Duodenal mucosa (tissue), 2 donors: ENCODE data around the gene FARS2.

Experiments
- H3K27ac ChIP-seq: one replicate; pipeline ENCODE4 v1.7.0; 2013; ENCODE audit warnings: low read depth, low read length
- H3K27me3 ChIP-seq, 2 donors: one replicate each; pipeline ENCODE4 v1.7.0; 2013; ENCODE audit warnings: low read length in 2 of 2, control low read depth in 1 of 2; ENCODE audit not compliant: insufficient read depth in 2 of 2, control insufficient read depth in 1 of 2
- H3K36me3 ChIP-seq, 2 donors: one replicate each; pipeline ENCODE4 v1.7.0; 2013; ENCODE audit warnings: low read length in 2 of 2, control low read depth in 1 of 2; ENCODE audit not compliant: insufficient read depth in 2 of 2, control insufficient read depth in 1 of 2
- H3K4me1 ChIP-seq, 2 donors: one replicate each; pipeline ENCODE4 v1.7.0; 2013; ENCODE audit warnings: low read length in 2 of 2, control low read depth in 1 of 2; ENCODE audit not compliant: insufficient read depth in 2 of 2, control insufficient read depth in 1 of 2
- H3K4me3 ChIP-seq, 2 donors: one replicate each; pipeline ENCODE4 v1.7.0; 2013; ENCODE audit warnings: low read length in 2 of 2, low read depth in 1 of 2
- H3K9ac ChIP-seq, 2 donors: one replicate each; pipeline ENCODE4 v1.7.0; 2013; ENCODE audit warnings: low read length in 2 of 2, low read depth in 1 of 2
- H3K9me3 ChIP-seq, 2 donors: one replicate each; pipeline ENCODE4 v1.7.0; 2013; ENCODE audit warnings: low read length in 2 of 2, control low read depth in 1 of 2; ENCODE audit not compliant: control insufficient read depth in 1 of 2

The FARS2 gene

GRCh38 chr6:5707281-5708045 is 446.1 kb downstream of the FARS2 start:
- H3K27me3 ChIP-seq: no peaks in the 10 kb centered on the region
- H3K4me3 ChIP-seq: no peak overlapping the region
- no peak overlapping the region for H3K27ac ChIP-seq
- H3K4me1 ChIP-seq: peaks cover 2 to 5% of the 10 kb centered on the region in 2 donors
- H3K9me3 ChIP-seq: no peaks in the 10 kb centered on the region
- H3K9ac ChIP-seq: no peak overlapping the region
- no peaks in the 10 kb centered on the region for H3K36me3 ChIP-seq

- Histone ChIP-seq H3K9ac (no peak overlapping the region), H3K4me3 (no peak overlapping the region), H3K27ac (no peak overlapping the region), H3K4me1 (peaks cover 9 to 10% of the 10 kb centered on the region in 2 donors), H3K36me3 (no peaks in the 10 kb centered on the region), H3K27me3 (no peaks in the 10 kb centered on the region), H3K9me3 (no peaks in the 10 kb centered on the region)
These were observed 449.2 kb downstream of the FARS2 start for GRCh38 chr6:5710516-5710915.

GRCh38 chr6:5710936-5711335 is 449.6 kb downstream of the FARS2 start:
- Histone ChIP-seq H3K9ac (no peak overlapping the region), H3K27ac (no peak overlapping the region), H3K4me1 (peaks cover 9 to 10% of the 10 kb centered on the region in 2 donors), H3K9me3 (no peaks in the 10 kb centered on the region), H3K27me3 (no peaks in the 10 kb centered on the region), H3K4me3 (no peak overlapping the region), H3K36me3 (no peaks in the 10 kb centered on the region)

- Histone ChIP-seq H3K4me3 (no peak overlapping the region), H3K4me1 (peaks cover 9 to 10% of the 10 kb centered on the region in 2 donors), H3K9ac (no peak overlapping the region), H3K27me3 (no peaks in the 10 kb centered on the region), H3K9me3 (peaks cover 2 to 11% of the 10 kb centered on the region in 2 donors), H3K27ac (no peak overlapping the region), H3K36me3 (no peaks in the 10 kb centered on the region)
These were observed 451.3 kb downstream of the FARS2 start for GRCh38 chr6:5712349-5713215.

- H3K27me3 ChIP-seq: no peaks in the 10 kb centered on the region
- peaks cover 9 to 10% of the 10 kb centered on the region in 2 donors for H3K4me1 ChIP-seq
- no peak overlapping the region for H3K4me3 ChIP-seq
- no peak overlapping the region for H3K9ac ChIP-seq
- H3K36me3 ChIP-seq: no peaks in the 10 kb centered on the region
- no peak overlapping the region for H3K27ac ChIP-seq
- peaks cover 2 to 11% of the 10 kb centered on the region in 2 donors for H3K9me3 ChIP-seq
These were observed 452.2 kb downstream of the FARS2 start for GRCh38 chr6:5713519-5713918.

- Histone ChIP-seq H3K4me3 (no peak overlapping the region), H3K36me3 (no peaks in the 10 kb centered on the region), H3K27ac (no peak overlapping the region), H3K9me3 (peaks cover 2 to 11% of the 10 kb centered on the region in 2 donors), H3K27me3 (no peaks in the 10 kb centered on the region), H3K9ac (no peak overlapping the region), H3K4me1 (no peaks in the 10 kb centered on the region)
These were observed 457.1 kb downstream of the FARS2 start for GRCh38 chr6:5718231-5718947.

GRCh38 chr6:5723841-5724691 is 462.8 kb downstream of the FARS2 start:
- Histone ChIP-seq H3K4me3 (peak overlapping the region; percentile 40 to 54), H3K27ac (no peak overlapping the region), H3K36me3 (no peaks in the 10 kb centered on the region), H3K4me1 (no peaks in the 10 kb centered on the region), H3K9ac (peak overlapping the region in 1 of 2 donors; percentile 18), H3K27me3 (no peaks in the 10 kb centered on the region), H3K9me3 (no peaks in the 10 kb centered on the region)

- no peaks in the 10 kb centered on the region for H3K27me3 ChIP-seq
- no peak overlapping the region for H3K9ac ChIP-seq
- peaks cover 0 to 2% of the 10 kb centered on the region in 2 donors for H3K4me1 ChIP-seq
- no peaks in the 10 kb centered on the region for H3K9me3 ChIP-seq
- no peak overlapping the region for H3K4me3 ChIP-seq
- no peaks in the 10 kb centered on the region for H3K36me3 ChIP-seq
- H3K27ac ChIP-seq: no peak overlapping the region
These were observed 463.6 kb downstream of the FARS2 start for GRCh38 chr6:5724911-5725310.

GRCh38 chr6:5726976-5727718 is 465.8 kb downstream of the FARS2 start:
- no peak overlapping the region for H3K9ac ChIP-seq
- no peak overlapping the region for H3K4me3 ChIP-seq
- H3K9me3 ChIP-seq: no peaks in the 10 kb centered on the region
- H3K27me3 ChIP-seq: no peaks in the 10 kb centered on the region
- no peak overlapping the region for H3K27ac ChIP-seq
- H3K4me1 ChIP-seq: peaks cover 5 to 6% of the 10 kb centered on the region in 2 donors
- no peaks in the 10 kb centered on the region for H3K36me3 ChIP-seq
